GDM1 (cell line): ENCODE data around the gene SUN1.
"Not testable (repeated sequence)": the region's sequence is repeated elsewhere in the genome, so short reads cannot be mapped to it uniquely, and the experiment has no call there.

Source experiments
- DNase-seq: peaks from one replicate; lab custom pipeline; 2025; lab: John Stamatoyannopoulos, UW

SUN1 gene

DNA sequence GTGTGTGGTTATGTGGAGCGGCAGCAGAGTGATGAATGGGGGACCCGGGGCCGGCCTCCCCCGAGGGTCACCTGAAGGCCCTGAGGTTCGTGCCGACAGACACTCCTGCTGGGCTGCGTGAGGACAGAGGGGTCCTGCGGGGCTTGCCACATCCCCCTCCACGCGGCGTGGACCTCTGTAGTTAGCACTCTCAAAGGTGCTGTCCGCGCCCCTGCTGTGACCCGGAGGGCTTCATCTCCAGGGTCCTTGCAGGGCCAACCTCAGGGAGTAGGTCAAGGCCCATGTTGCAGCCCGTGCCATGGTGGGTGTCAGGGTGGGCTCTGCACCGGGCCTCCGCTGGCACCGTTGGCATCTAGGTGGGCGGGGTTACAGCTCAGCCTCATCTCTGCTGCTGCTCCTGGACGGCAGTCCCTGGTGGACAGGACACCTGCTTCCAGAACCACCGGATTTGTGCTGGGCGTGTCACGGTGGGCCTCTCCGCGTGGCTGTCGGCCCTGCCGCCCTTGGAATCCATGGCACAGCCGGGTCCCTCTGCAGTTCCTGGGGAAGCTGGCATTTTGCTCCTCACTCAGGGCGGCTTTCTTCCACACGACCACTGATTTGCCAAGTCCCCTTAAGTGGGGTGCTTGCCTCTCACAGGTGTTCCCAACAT, 24.3 kb downstream of the SUN1 start:
- no peak for DNase-seq

DNA sequence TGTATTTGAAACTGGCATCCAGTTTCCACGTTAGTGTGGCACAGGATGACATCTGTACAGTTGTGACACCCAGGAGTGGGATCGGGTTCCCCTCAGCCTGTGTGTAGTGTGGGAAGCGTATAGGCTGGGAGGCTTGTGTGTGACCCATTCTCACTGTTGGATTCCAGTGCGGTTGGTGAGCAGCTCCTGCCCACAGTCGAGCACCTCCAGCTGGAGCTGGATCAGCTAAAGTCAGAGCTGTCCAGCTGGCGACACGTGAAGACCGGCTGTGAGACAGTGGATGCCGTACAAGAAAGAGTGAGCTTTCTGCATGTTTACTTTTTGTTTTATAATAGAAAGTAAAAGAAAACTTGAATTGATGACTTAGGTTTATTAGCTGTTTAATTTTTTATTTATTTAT, 25.4 kb downstream of the SUN1 start:
- DNase-seq = no peak

DNA sequence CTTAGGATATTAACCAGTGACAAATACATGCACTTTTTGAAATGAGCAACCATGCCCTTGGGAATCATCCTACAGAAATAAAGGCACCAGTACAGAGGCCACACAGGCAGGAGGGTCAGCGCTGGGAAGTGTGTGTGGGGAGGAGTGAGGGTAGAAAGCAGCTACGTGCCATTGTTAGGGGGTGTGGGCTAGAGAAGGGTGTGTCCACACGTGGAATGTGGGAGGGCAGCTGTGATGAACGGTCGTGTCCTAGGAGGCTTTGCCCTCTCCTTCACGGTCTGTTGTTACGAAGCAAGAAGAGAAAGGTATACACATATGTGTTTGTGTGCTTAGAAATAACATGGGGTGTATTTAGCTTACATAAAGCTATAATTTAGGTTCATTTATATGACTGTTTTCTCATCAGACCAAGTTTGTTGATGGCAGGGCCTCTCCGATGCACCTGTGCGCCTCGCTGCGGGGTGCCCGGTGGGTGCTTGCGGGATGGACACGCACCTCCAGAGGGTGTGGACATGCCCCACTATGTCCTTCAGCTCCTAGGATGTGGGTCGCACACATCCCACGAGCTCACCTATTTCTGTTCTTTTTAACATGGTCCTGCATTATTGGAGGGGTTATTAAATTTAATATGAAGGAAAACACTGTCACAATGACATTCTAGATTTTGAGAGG, 27.2 kb downstream of the SUN1 start:
- DNase-seq = no peak

DNA sequence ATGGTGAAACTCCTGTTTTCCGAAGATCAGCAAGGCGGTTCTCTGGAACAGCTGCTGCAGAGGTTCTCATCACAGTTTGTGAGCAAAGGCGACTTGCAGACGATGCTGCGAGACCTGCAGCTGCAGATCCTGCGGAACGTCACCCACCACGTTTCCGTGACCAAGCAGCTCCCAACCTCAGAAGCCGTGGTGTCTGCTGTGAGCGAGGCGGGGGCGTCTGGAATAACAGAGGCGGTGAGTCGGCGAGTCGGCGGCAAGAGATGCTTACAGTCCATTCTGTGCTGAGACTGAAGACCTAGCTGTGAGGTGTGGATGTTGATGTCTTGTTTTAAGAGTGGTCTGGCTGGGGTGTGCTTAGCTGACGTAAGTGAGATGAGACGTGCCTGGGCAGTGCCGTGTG, 27.9 kb downstream of the SUN1 start:
- no peak for DNase-seq

DNA sequence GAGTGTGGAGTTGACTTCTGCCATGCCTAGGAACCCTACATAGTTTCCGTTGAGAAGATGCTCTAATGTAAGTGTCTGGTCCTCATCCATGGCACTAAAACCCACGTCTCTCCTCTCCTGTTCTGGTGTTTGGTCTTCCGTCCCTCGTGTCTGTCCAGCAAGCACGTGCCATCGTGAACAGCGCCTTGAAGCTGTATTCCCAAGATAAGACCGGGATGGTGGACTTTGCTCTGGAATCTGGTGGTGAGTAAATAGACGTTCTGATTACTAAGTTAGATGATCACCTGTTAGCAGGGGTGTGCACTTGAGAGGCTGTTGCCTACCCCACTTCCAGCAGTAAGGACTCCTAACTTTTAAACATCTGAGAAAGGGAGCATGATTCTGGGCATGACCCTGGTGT, 28.9 kb downstream of the SUN1 start:
- no peak for DNase-seq

DNA sequence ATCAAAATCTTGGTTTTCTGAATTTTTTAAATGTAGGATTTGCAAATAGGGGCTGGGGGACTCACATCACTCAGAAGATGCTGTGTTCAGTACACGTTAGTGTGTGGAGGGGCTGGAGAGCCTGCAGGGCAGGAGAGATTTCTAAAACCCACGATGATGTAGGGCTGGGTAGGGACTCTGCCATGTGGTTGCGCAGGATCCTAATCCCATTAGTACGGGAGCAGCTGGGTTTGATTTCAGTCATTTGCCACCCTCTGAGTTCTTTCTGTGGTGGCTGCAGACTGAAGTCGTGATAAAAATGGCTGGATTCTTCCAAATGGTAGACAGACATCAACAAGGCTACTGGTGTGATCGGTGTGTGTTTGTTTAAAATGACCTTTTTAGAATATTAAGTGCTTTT, 29.9 kb downstream of the SUN1 start:
- DNase-seq = no peak

DNA sequence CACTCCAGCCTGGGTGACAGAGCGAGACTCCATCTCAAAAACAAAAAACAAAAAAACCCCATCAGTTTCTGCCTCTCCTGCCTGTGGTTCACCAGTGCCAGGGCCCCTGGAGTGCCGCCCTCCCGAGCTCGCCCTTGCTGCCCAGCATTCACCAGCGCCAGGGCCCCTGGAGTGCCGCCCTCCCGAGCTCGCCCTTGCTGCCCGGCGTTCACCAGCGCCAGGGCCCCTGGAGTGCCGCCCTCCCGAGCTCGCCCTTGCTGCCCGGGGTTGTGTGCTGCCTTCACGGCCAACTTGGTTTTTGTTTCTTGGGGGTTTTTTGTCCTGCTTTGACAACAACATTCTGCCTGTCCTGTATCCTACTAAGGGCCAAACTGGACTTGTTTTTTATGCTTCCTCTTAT, 30.8 kb downstream of the SUN1 start:
- no peak for DNase-seq

DNA sequence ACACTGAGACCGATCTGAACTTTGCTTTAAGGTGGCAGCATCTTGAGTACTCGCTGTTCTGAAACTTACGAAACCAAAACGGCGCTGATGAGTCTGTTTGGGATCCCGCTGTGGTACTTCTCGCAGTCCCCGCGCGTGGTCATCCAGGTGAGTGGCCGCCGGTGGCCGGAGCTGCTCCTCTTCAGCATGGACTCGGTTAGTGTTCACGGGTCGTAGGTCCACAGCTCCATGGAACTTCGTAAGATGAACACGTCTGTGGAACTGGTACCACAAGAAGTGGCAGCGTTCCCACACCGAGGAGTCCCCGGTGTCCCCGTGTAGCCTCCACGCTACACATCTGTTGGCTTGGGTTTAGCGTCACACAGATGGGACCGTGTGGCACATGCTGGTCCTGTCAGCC, 33.6 kb downstream of the SUN1 start:
- DNase-seq = no peak

DNA sequence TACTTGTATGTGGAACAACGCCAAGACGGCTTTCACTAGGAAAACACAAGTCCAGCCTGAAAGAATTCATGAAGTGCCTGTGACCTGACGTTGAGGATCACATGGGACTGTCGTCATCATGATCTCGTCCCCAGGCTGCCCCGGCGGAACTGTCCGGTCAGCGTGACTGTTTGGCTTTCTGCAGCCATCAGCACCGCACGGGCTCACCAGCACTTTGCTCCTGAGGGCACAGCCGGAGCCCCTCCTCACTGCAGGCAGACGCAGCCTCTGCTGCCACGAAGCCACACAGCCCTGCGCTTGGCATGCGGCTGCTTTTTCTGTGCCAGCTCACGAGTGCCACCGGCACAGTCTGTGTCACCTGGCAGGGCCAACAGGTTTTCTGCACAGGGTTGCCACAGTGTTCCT, 34.7 kb downstream of the SUN1 start:
- DNase-seq = no peak

DNA sequence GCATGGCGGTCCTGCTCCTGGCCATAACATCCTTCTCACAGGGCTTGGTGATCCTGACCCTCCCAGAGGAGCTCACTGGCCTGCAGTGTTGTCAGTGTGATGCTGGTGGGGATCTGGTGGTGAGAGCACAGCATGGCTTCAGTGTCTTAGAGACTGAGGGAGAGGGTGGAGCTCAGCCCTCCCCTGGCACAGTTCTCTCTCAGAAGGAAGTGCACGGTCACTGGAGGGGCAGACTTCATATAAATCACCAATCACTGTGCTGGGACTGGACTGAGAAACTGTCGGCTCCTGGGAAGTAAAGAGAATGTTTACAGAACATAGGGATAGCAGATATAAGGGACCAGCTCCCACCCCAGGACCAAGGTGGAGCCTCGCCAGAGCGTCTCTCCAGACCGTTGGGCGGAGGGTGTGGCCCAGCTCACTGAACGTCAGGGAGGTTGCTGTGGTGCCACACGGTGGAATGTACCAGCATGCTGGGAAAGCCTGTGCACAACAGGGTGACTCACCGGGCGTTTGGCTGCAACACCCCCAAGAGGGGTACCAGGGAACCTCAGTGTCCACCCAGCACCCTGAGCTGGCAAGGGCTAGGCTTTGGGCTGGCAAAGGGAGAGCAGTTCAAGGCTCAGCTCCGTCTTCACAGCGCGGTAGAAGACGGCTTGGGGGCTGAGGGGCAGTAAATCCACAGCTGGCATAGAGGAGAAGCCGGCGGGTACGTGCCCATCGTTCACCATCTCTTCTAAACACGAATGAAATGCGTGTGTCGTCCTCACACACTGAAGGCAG, 35.3 kb downstream of the SUN1 start:
- DNase-seq = no peak

DNA sequence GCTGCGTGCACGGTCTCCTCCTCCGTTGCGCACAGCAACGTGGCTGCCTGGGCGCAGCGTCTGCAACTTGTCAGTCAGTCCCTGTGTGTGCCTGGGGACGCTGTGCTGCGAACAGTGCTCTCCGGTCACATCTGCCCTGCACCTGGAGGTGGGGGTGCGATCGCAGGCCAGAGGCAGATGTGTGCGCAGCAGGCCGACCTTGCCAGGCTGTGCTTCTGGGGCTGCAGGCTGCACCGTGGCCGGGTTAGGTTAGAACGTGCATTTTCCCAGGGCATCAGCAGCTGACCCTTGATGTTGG, 35.9 kb downstream of the SUN1 start:
- DNase-seq = no peak

DNA sequence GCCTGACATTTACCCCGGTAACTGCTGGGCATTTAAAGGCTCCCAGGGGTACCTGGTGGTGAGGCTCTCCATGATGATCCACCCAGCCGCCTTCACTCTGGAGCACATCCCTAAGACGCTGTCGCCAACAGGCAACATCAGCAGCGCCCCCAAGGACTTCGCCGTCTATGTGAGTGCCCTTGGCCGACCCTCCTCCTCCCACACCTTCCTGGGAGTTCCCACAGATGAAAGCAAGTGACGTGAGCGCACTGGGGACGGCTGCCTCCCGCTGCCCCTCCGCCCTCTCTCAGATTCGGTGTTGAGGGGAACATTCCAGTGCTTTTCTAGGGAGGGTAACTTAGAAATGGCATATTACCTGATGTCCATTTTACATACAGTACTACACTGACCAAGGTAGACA, 37.1 kb downstream of the SUN1 start:
- no peak for DNase-seq

DNA sequence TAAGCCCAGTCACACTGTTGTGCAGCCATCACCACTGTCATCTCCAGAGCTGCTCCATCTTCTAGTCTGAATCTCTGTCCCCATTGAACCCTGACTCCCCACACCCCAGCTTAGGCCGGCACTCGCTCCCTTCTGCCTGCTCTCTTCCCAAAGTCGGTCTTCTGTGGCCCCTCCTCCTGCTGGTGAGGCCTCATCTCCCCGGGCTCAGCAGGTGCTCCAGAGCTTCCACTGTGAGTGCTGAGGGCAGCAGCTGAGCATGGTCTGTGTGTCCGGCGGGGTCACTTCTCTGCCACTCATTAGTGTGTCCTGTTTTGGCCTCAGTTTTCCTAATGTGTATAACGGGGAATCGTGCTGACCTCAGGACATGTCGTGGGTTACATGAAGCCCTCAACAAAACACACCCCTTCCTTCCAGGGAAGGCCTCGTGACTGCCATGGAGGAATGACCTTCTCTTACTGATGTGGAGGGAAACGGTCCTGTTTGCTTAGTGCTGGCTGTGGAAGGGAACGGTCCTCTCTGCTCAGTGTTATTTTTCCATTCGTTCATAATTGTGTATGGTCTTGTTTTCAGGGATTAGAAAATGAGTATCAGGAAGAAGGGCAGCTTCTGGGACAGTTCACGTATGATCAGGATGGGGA, 39.7 kb downstream of the SUN1 start:
- no peak for DNase-seq

DNA sequence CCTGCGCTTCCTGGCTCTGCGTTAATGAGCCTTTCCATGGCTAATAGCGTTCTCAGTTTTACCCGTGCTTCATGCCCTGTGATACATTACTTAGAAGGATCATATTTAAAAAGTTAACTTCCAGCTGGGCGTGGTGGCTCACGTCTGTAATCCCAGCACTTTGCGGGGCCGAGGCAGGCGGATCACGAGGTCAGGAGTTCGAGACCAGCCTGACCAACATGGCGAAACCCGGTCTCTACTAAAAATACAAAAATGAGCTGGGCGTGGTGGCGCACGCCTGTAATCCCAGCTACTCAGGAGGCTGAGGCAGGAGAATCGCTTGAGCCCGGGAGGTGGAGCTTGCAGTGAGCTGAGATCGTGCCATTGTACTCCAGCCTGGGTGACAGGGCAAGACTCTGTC, 40.4 kb downstream of the SUN1 start:
- not testable (repeated sequence) for DNase-seq

DNA sequence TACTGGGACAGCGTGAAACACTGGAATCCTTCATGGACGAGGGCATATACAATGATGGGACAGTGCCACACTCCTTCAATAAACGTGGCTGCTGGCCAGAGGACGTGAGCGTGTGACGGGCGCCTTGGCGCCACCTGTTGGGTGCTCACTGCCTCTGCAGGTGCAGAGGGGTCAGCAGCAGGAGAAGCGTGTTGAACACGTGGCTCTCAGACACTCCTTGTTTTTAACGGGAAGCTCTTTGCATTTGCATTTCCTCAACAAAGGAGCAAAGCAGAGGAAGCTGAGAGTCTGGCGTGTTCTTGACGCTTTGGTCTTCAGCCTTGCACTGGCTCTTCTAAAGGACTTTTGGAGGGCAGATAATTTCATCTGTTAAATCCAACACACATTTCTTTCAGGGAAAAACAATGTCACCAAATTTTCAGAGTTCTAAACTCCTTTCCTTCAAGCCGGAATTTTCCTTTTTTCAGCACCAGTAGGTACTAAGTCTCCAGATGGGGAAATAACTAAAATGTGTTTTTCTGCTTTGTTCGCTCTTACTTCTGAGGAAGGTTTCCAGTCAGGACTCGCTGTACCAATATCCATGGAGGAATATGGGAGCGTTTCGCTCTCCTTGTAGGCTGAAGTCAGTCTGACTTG, 41.2 kb downstream of the SUN1 start:
- DNase-seq = peak; percentile 81

DNA sequence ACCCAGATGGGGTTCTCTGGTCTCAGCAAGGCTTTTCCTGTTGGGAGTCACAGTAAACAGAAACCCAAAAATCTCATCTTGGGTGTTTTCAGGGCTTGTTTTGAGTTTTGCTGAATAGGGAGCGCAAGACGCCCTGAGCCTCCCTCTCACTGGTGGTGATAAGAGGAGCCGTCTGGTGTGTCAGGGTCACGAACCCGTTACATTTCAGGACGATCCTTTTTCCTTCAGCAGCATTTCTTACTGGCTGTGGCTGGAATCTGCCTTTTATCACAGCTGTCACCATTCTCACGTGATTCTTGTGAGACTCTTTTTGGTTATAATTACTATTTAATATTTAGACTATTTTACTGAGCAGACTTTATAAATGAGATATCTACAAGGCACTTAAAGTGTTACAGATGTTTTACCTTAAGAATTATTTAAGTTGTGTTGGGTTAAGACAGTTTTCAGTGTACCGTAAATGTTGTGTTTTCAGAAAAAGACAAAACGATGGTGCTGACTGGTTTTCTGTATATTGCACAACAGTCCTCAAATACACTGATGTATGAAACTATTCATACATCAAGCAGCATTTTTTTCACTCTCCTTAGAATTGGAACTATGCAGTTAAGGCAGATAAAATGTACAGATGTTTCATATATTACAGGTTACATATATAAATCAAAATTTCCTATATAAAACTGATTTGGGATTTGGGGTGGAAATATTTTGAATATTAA, 41.9 kb downstream of the SUN1 start:
- DNase-seq = no peak

DNA sequence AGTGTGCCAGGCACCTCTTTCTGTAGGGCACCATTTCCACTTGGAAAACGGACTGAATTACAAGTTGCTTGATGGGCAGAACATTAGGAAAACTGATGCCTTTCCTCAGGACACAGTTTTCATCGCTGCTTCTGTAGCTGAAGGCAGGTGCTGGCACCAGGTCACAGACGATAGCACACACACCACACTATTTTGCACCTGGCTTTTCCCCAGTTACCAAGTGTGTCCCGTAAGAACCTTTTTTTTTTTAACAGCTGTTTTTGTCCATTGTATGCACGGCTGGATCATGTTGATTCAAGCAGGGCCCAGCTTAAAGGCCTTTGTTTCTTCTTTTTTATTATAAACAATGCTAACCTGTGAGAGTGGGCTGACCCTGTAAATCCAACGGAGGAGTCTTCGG, 42.8 kb downstream of the SUN1 start:
- no peak for DNase-seq

DNA sequence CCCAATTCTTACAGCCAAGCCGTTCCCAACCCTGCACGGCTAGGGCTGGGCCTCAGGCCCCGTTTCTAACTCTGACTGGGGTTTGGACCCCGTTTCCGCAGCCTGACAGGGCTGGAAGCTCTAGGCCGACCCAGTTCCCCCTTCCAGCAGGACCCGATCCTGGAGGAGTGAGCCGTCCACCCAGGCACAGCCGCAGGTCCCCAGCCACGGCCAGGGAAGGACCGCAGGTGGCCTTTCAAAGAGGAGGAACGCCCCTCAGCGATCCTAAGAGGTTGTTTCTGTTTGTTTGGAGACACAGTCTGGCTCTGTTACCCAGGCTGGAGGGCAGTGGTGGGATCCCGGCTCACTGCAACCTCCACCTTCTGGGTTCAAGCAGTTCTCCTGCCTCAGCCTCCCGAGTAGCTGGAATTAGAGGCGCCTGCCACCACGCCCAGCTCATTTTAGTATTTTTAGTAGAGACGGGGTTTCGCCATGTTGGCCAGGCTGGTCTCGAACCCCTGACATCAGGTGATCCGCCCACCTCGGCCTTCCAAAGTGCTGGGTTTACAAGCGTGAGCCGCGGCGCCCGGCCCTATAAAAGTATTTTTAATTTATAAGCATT, 43.3 kb downstream of the SUN1 start:
- DNase-seq = no peak

DNA sequence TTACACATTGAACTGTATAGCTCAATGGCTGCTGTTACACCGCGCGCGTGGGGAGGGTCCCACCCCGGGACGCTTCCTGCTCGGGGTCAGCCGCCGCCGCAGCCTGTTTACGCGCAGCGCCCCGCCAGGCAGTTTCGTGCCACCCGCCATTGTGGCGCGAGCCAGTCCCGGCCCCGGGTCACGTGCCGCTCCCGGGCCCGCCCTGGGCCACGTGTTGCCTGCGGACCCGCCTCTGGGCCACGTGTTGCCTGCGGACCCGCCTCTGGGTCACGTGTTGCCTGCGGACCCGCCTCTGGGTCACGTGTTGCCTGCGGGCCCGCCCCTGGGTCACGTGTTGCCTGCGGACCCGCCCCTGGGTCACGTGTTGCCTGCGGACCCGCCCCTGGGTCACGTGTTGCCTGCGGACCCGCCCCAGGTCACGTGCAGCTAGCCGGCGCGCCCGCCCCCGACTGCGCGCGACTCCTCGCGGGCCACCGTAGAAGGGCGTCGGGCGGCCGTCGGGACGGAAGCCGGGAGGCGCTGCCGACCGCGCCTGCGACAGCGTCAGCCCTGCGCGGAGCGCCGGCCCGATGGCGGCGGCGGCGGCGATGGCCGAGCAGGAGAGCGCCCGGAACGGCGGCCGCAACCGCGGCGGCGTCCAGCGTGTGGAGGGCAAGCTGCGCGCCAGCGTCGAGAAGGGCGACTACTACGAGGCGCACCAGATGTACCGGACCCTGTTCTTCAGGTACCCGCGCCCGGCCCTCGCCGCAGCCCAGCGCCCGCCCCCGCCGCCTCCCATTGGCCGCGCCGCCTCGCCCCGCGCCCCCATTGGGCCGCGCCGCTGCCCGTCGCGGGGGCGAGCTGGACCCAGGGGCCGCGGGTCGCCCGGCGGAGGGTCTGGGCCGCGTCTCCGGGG, 44.0 kb downstream of the SUN1 start, which contains the start of gene GET4:
Gene GET4, plus strand, starts transcription at position 478 of the 895 bp plus-strand sequence. Its CDS starts 92 bp downstream, at position 570.
- peak; percentile 96 for DNase-seq

DNA sequence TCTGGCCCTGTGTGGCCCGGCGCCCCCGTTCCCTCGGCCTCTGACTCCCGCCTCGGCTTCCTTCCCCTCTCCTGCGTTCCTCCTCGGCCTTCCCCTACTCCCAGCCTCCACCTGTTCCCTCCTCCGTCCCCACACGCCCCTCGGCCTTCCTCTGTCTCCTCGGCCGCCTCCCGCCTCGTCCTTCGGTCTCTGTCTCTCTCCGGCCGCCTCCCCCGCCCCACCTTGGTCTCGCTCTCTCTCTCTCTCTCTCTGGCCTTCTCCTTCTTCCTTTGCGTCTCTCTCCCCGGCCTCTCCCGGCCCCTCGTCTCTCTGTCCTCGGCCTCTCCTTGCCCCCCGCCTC, 44.7 kb downstream of the SUN1 start:
- DNase-seq = no peak
